ENCODE results near the gene SHC4.
A peak's percentile ranks its signal among the peaks of the same experiment; 100 is the strongest.

SHC4 gene

GRCh38 chr15:48966595-48967301 lies 3.0 kb upstream of the SHC4 start:
- no peak for DNase-seq

- no peak for DNase-seq
Measured at GRCh38 chr15:48965972-48966371, 2.3 kb upstream of the SHC4 start.

GRCh38 chr15:48964898-48965297 lies 1.2 kb upstream of the SHC4 start:
- no peak for DNase-seq

- DNase-seq = no peak
Measured at GRCh38 chr15:48962662-48963523, 826 bp downstream of the SHC4 start.

GRCh38 chr15:48955967-48956366 lies 7.8 kb downstream of the SHC4 start:
- no peak for DNase-seq

GRCh38 chr15:48955370-48955769 lies 8.3 kb downstream of the SHC4 start:
- DNase-seq = no peak

GRCh38 chr15:48954538-48954937 lies 9.2 kb downstream of the SHC4 start:
- DNase-seq = no peak

- no peak for DNase-seq
Measured at GRCh38 chr15:48946840-48947187, 16.9 kb downstream of the SHC4 start.

- peak; percentile 32 for DNase-seq
Measured at GRCh38 chr15:48946074-48946839, 17.5 kb downstream of the SHC4 start.

GRCh38 chr15:48945386-48945785 lies 18.3 kb downstream of the SHC4 start:
- DNase-seq = no peak

- DNase-seq = no peak
Measured at GRCh38 chr15:48941904-48942303, 21.8 kb downstream of the SHC4 start.

- DNase-seq = peak; percentile 60
Measured at GRCh38 chr15:48940508-48940907, 23.2 kb downstream of the SHC4 start.

GRCh38 chr15:48939648-48940047 lies 24.1 kb downstream of the SHC4 start:
- peak; percentile 81 for DNase-seq

GRCh38 chr15:48937886-48938285 lies 25.8 kb downstream of the SHC4 start:
- DNase-seq = no peak

GRCh38 chr15:48936666-48937065 lies 27.1 kb downstream of the SHC4 start:
- no peak for DNase-seq

GRCh38 chr15:48935236-48935635 lies 28.5 kb downstream of the SHC4 start:
- DNase-seq = no peak

GRCh38 chr15:48930735-48931134 lies 33.0 kb downstream of the SHC4 start:
- no peak for DNase-seq

GRCh38 chr15:48929661-48930060 lies 34.1 kb downstream of the SHC4 start:
- DNase-seq = no peak

- DNase-seq = no peak
Measured at GRCh38 chr15:48928877-48929538, 34.7 kb downstream of the SHC4 start.

GRCh38 chr15:48925714-48926223 lies 38.0 kb downstream of the SHC4 start:
- peak; percentile 83 for DNase-seq

- no peak for DNase-seq
Measured at GRCh38 chr15:48924528-48925393, 39.0 kb downstream of the SHC4 start.

- DNase-seq = no peak
Measured at GRCh38 chr15:48922046-48922445, 41.7 kb downstream of the SHC4 start.
